Uterus (tissue), 4 donors: ENCODE data around the gene RAD51B. TPM values are rescaled to one million over a fixed set of nuclear protein-coding genes. Genes with fewer than 3 reads are reported as not detected.

Experiments
- DNase-seq, 2 donors: peaks; one replicate each; pipeline ENCODE4 v3.0.0-alpha.2; 2019 to 2020
- H3K27ac ChIP-seq, 2 donors: fragments of 200-600 bp; sonication (generic); 1 replicate in 1 of 2; 2 replicates in 1 of 2; pipeline ENCODE4 v1.5.1; 2016 to 2018
- H3K27me3 ChIP-seq, 2 donors: fragments of 200-600 bp; sonication (generic); one replicate each; pipeline ENCODE4 v1.5.1; 2018 to 2019; ENCODE audit warnings: control low read depth in 1 of 2
- H3K36me3 ChIP-seq, 2 donors: fragments of 200-600 bp; sonication (generic); one replicate each; pipeline ENCODE4 v1.5.1; 2019; ENCODE audit warnings: control low read depth in 1 of 2
- H3K4me1 ChIP-seq, 2 donors: fragments of 200-600 bp; sonication (generic); one replicate each; pipeline ENCODE4 v1.5.1; 2018 to 2019; ENCODE audit warnings: control low read depth in 1 of 2
- H3K4me3 ChIP-seq, 2 donors: fragments of 200-600 bp; sonication (generic); 1 replicate in 1 of 2; 2 replicates in 1 of 2; pipeline ENCODE4 v1.5.1; 2018 to 2019; ENCODE audit warnings: mild to moderate bottlenecking in 1 of 2
- H3K9me3 ChIP-seq, 2 donors: fragments of 200-600 bp; sonication (generic); one replicate each; pipeline ENCODE4 v1.5.1; 2019; ENCODE audit warnings: control low read depth in 1 of 2
- CTCF ChIP-seq, 4 experiments: fragments of 200-600 bp in 2 of 4; fragments of 450-650 bp in 2 of 4; sonication (generic) in 2 of 4; IDR thresholded peaks; one replicate each; pipeline ENCODE4 v1.5.1; 2016 to 2019; ENCODE audit warnings: antibody characterized with exemption in 4 of 4, mild to moderate bottlenecking in 2 of 4, moderate library complexity in 1 of 4
- POLR2A ChIP-seq, 2 donors: fragments of 450-650 bp; IDR thresholded peaks; one replicate each; pipeline ENCODE4 v1.6.1; 2016; ENCODE audit warnings: antibody characterized with exemption in 2 of 2, mild to moderate bottlenecking in 1 of 2, moderate library complexity in 1 of 2
- intact Hi-C: fragments of 100-400 bp; cut with DNase I; formaldehyde crosslinking; loops from one replicate; pipeline ENCODE4 v1.15.1; 2023; ENCODE audit warnings: low total_unique reads
- total RNA-seq, 4 donors: library from RNA; depleted of rRNA in 3 of 4; stranded (reverse); fragments of >200 nt in 3 of 4; gene quantifications; one replicate each; pipeline versions ENCODE4 v1.1.0 to v1.2.4, GENCODE V29; 2014 to 2023
- donor health status: DM: yes; HTN: yes; CAD: no.

RAD51B gene
- total RNA-seq, 4 donors from 2014 or later: 29.5 to 100.0 (median 70.3) TPM

DNA sequence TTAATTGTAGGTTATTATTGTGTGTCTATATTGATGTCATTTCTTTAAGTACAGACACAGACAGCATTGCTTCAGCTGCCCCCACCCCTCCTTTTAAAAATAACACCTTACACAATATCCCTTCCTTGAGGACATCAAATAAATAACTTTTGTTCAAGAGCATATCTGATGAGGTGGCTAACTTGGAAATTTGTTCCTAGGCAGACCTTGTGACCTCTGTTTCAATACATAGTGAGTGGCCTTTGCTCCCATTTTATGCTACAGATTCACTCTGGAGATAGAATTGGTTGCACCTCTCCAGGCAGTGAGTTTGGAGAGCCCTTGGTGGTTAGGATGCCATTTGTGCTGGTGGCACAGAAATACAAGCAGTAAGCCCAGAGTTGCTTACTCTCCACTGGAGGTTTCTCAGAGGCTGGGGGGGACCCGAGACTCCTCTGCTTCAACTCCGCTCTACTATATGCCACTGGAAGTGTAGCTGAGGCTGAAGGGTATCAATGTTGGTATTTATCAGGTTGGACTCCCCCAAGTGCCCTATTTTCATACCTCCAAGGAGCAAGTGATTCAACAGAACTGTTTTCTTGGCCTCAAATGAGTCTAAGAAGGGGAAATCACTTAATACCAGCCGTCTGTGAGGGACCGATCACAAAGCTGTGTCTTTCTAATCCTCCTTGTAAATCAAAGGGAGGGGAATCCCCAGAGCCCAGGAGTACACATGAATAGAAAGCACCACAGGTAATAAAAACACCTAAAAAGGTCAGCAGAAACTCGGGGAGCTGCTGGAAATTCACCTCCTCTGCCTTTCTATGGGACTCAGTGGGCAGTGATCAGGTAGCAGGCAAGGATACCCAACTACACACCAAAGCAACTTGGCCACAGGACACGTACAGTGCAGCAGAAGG lies 463.1 kb downstream of the RAD51B start:
- Histone ChIP-seq H3K4me1 (peaks cover 0 to 27% of the 10 kb centered on the region in 2 donors), H3K27me3 (no peaks in the 10 kb centered on the region), H3K4me3 (no peak overlapping the region), H3K27ac (peak overlapping the region; percentile 17 to 75), H3K36me3 (no peaks in the 10 kb centered on the region), H3K9me3 (no peaks in the 10 kb centered on the region)
- TF ChIP-seq CTCF (IDR thresholded peaks at IDR 0.05): no peak
- TF ChIP-seq POLR2A (IDR thresholded peaks at IDR 0.05): no peak
- intact Hi-C loops: no loop called here
- DNase-seq: no peak

- Histone ChIP-seq H3K27ac (peak overlapping the region; percentile 17 to 75), H3K9me3 (no peaks in the 10 kb centered on the region), H3K36me3 (no peaks in the 10 kb centered on the region), H3K27me3 (no peaks in the 10 kb centered on the region), H3K4me1 (peaks cover 0 to 27% of the 10 kb centered on the region in 2 donors), H3K4me3 (no peak overlapping the region)
- no peak for DNase-seq
- intact Hi-C loops: no loop called here
- no peak for TF ChIP-seq POLR2A (IDR thresholded peaks at IDR 0.05)
- TF ChIP-seq CTCF (IDR thresholded peaks at IDR 0.05): no peak
Observed at GRCh38 chr14:68283378-68284123, 464.0 kb downstream of the RAD51B start.

- no peaks in the 10 kb centered on the region for H3K9me3 ChIP-seq
- peak overlapping the region; percentile 64 to 75 for H3K27ac ChIP-seq
- TF ChIP-seq POLR2A (IDR thresholded peaks at IDR 0.05) (no peak), CTCF (IDR thresholded peaks at IDR 0.05) (no peak)
- DNase-seq: no peak
- no peaks in the 10 kb centered on the region for H3K27me3 ChIP-seq
- intact Hi-C loops: no loop called here
- H3K36me3 ChIP-seq: no peaks in the 10 kb centered on the region
- peaks cover 0 to 23% of the 10 kb centered on the region in 2 donors for H3K4me1 ChIP-seq
- no peak overlapping the region for H3K4me3 ChIP-seq
Observed at GRCh38 chr14:68284333-68284732, 464.8 kb downstream of the RAD51B start.

GRCh38 chr14:68284834-68285233 lies 465.3 kb downstream of the RAD51B start:
- Histone ChIP-seq H3K9me3 (no peaks in the 10 kb centered on the region), H3K4me1 (peaks cover 0 to 22% of the 10 kb centered on the region in 2 donors), H3K27me3 (no peaks in the 10 kb centered on the region), H3K36me3 (no peaks in the 10 kb centered on the region), H3K27ac (peak overlapping the region; percentile 64 to 75), H3K4me3 (no peak overlapping the region)
- DNase-seq: no peak
- intact Hi-C loops: no loop called here
- TF ChIP-seq POLR2A (IDR thresholded peaks at IDR 0.05) (no peak), CTCF (IDR thresholded peaks at IDR 0.05) (no peak)
